ENCODE data around the gene PRICKLE2. TPM values are rescaled to one million over a fixed set of nuclear protein-coding genes. Genes with fewer than 3 reads are reported as not detected.

Gene PRICKLE2
- total and polyA plus RNA-seq, 2 donors (not counting 3 experiments of a cell fraction or from before 2014, with no cell fraction given), result 3.0 to 7.1 TPM

DNA sequence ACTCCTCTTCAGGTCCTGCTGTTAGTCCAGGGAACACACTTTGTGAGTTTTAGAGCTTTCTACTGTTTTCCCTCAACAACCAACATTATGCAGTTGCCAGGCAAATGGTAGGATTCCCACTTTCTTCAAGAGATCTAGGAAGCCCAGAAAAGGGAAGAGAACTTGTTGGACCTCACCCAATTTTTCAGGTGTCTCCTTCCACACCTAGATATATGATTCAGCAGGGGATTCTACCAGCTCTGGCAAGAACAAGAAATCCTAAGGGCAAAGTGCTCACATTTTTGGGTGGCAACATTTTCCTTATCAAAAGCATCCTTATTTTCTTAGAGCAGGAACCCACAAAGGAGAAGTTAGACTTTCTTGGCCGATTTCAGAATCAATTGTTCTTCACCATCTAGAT is 57.4 kb downstream of the PRICKLE2 start:
- no peak for FAIRE-seq
- ChIA-PET CTCF (interaction anchor here (0.7 to 3.5 kb wide), 2 partner anchors 10 to 57 kb away, joined by 3 to 10 read pairs; partner anchors contain the start of gene PRICKLE2), POLR2A (no interaction called here)
- dilution Hi-C loops (cut with MboI; ENCODE audit: extremely low pct_ligation_motif_present, low sequenced_read_pairs) (no loop called here), intact Hi-C loops (cut with micrococcal nuclease) (loop anchor here (10.0 kb wide), 1 partner anchor 237 kb away; no protein-coding TSS in a partner anchor)
- no peaks in the 10 kb centered on the region for H4K20me1 ChIP-seq (replicated peaks; ENCODE audit: control insufficient read depth, extremely low read depth, insufficient read depth, low read length)
- no peaks in the 10 kb centered on the region for H3K79me2 ChIP-seq (ENCODE audit: control insufficient read depth, insufficient read depth, low read length)
- H3K9ac ChIP-seq (replicated peaks; ENCODE audit: extremely low read depth, insufficient read depth, low read length), result no peak overlapping the region
- H2AFZ ChIP-seq (ENCODE audit: low read depth, low read length), result no peak overlapping the region
- no peak overlapping the region for H3K27ac ChIP-seq (ENCODE audit: insufficient read depth, low read depth, low read length)
- no peaks in the 10 kb centered on the region for H3K36me3 ChIP-seq (ENCODE audit: control insufficient read depth in 2 of 2, extremely low read depth in 1 of 2, insufficient read depth in 2 of 2, low read length in 2 of 2)
- H3K4me2 ChIP-seq (ENCODE audit: insufficient read depth, low read length), result no peak overlapping the region
- no peaks in the 10 kb centered on the region for H3K4me1 ChIP-seq (ENCODE audit: control insufficient read depth, extremely low read depth, insufficient read depth, low read length)
- BruUV-seq (replicated peaks), result no TSS peak
- DNase-seq (ENCODE audit: low read depth, low spot score), result no peak
- no peaks in the 10 kb centered on the region for H3K9me1 ChIP-seq (replicated peaks; ENCODE audit: control insufficient read depth, extremely low read depth, insufficient read depth, low read length)
- TF ChIP-seq FOS (IDR thresholded peaks at IDR 0.05; ENCODE audit: borderline replicate concordance, insufficient read depth, low read length) (no peak), GATA2 (IDR thresholded peaks at IDR 0.05; ENCODE audit: insufficient read depth, insufficient read length, low read depth, low read length) (no peak), POLR2A (IDR thresholded peaks at IDR 0.05; ENCODE audit: low read depth, low read length) (no peak), EZH2 (IDR thresholded peaks at IDR 0.05; ENCODE audit: borderline replicate concordance, low read depth, low read length, severe bottlenecking) (no peak), POLR2AphosphoS5 (IDR thresholded peaks at IDR 0.05; ENCODE audit: insufficient read depth, low read depth, low read length) (no peak), MYC (IDR thresholded peaks at IDR 0.05; ENCODE audit: low read depth, low read length) (no peak), JUN (IDR thresholded peaks at IDR 0.05; ENCODE audit: borderline replicate concordance, insufficient read depth, insufficient read length, low read depth) (no peak), CTCF (IDR thresholded peaks at IDR 0.05; ENCODE audit: extremely low read depth in 1 of 2, insufficient read depth in 1 of 2, low read depth in 1 of 2, low read length in 2 of 2) (no peak)
- TF ChIP-seq, protein P1, sequence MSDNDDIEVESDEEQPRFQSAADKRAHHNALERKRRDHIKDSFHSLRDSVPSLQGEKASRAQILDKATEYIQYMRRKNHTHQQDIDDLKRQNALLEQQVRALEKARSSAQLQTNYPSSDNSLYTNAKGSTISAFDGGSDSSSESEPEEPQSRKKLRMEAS (IDR thresholded peaks at IDR 0.05; ENCODE audit: insufficient read depth, insufficient read length), result no peak
- H3K9me3 ChIP-seq (replicated peaks; ENCODE audit: control insufficient read depth, insufficient read depth, low read length), result no peaks in the 10 kb centered on the region
- no peaks in the 10 kb centered on the region for H3K27me3 ChIP-seq (ENCODE audit: control insufficient read depth in 2 of 2, insufficient read depth in 2 of 2, low read length in 2 of 2)
- H3K4me3 ChIP-seq (replicated peaks in 1 of 3; ENCODE audit: insufficient read depth in 1 of 3, low read depth in 1 of 3, low read length in 3 of 3), result no peak overlapping the region
